Progenitor cell of endocrine pancreas (in vitro differentiated cells): ENCODE data around the gene NEU2. TPM values are rescaled to one million over a fixed set of nuclear protein-coding genes. Genes with fewer than 3 reads are reported as not detected.

Experiments used
- DNase-seq: peaks from one replicate; pipeline ENCODE4 v3.0.0; 2021; ENCODE audit warnings: low spot score; ENCODE audit not compliant: unreplicated experiment
- H3K27ac Mint-ChIP-seq: 2 replicates; pipeline ENCODE4 v1.8.0; 2021; ENCODE audit warnings: mild to moderate bottlenecking, moderate library complexity, mixed read lengths
- H3K27me3 Mint-ChIP-seq: 2 replicates; pipeline ENCODE4 v1.8.0; 2021; ENCODE audit warnings: mixed read lengths
- H3K36me3 Mint-ChIP-seq: 2 replicates; pipeline ENCODE4 v1.8.0; 2022; ENCODE audit warnings: mixed read lengths; ENCODE audit not compliant: insufficient read depth
- H3K4me1 Mint-ChIP-seq: 2 replicates; pipeline ENCODE4 v1.8.0; 2021; ENCODE audit warnings: low read depth, mixed read lengths
- H3K4me3 Mint-ChIP-seq: 2 replicates; pipeline ENCODE4 v1.8.0; 2021; ENCODE audit warnings: low read depth, mild to moderate bottlenecking, moderate library complexity, mixed read lengths
- H3K9me3 Mint-ChIP-seq: 2 replicates; pipeline ENCODE4 v1.8.0; 2021; ENCODE audit warnings: low read depth, mixed read lengths
- CTCF ChIP-seq: fragments of 200-600 bp; sonication (generic); IDR thresholded peaks from one replicate; pipeline ENCODE4 v1.5.0; 2021; ENCODE audit warnings: antibody characterized with exemption, mild to moderate bottlenecking; ENCODE audit not compliant: unreplicated experiment
- total RNA-seq: library from RNA; stranded (reverse); gene quantifications from 2 replicates; pipeline ENCODE4 v1.2.1, GENCODE V29; 2021

The NEU2 gene
- total RNA-seq, 1 donor from 2014 or later = not detected

- no peaks in the 10 kb centered on the region for H3K4me1 Mint-ChIP-seq
- H3K4me3 Mint-ChIP-seq = no peak overlapping the region
- no peak overlapping the region for H3K27ac Mint-ChIP-seq
- H3K9me3 Mint-ChIP-seq = peaks cover 7% of the 10 kb centered on the region
- no peaks in the 10 kb centered on the region for H3K36me3 Mint-ChIP-seq
- no peak for DNase-seq
- peaks cover 8% of the 10 kb centered on the region for H3K27me3 Mint-ChIP-seq
- no peak for TF ChIP-seq CTCF
Measured at GRCh38 chr2:233068762-233069418, 36.4 kb downstream of the NEU2 start.

- DNase-seq = no peak
- Mint-ChIP-seq H3K9me3 (peaks cover 7% of the 10 kb centered on the region), H3K36me3 (no peaks in the 10 kb centered on the region), H3K4me1 (no peaks in the 10 kb centered on the region), H3K4me3 (no peak overlapping the region), H3K27me3 (peaks cover 8% of the 10 kb centered on the region), H3K27ac (no peak overlapping the region)
- no peak for TF ChIP-seq CTCF
Measured at GRCh38 chr2:233072838-233073237, 40.4 kb downstream of the NEU2 start.

GRCh38 chr2:233074106-233074505 lies 41.6 kb downstream of the NEU2 start:
- DNase-seq = no peak
- Mint-ChIP-seq H3K27ac (no peak overlapping the region), H3K4me1 (no peaks in the 10 kb centered on the region), H3K9me3 (peaks cover 7% of the 10 kb centered on the region), H3K27me3 (peaks cover 3% of the 10 kb centered on the region), H3K4me3 (no peak overlapping the region), H3K36me3 (no peaks in the 10 kb centered on the region)
- no peak for TF ChIP-seq CTCF

- peaks cover 9% of the 10 kb centered on the region for H3K27me3 Mint-ChIP-seq
- H3K4me3 Mint-ChIP-seq = no peak overlapping the region
- no peak for TF ChIP-seq CTCF
- H3K4me1 Mint-ChIP-seq = no peaks in the 10 kb centered on the region
- H3K9me3 Mint-ChIP-seq = peaks cover 7% of the 10 kb centered on the region
- no peaks in the 10 kb centered on the region for H3K36me3 Mint-ChIP-seq
- H3K27ac Mint-ChIP-seq = no peak overlapping the region
- DNase-seq = no peak
Measured at GRCh38 chr2:233075141-233075965, 42.9 kb downstream of the NEU2 start.

- Mint-ChIP-seq H3K4me1 (no peaks in the 10 kb centered on the region), H3K36me3 (no peaks in the 10 kb centered on the region), H3K4me3 (no peak overlapping the region), H3K9me3 (peaks cover 7% of the 10 kb centered on the region), H3K27ac (no peak overlapping the region), H3K27me3 (peaks cover 12% of the 10 kb centered on the region)
- no peak for TF ChIP-seq CTCF
- DNase-seq = no peak
Measured at GRCh38 chr2:233075966-233076339, 43.5 kb downstream of the NEU2 start.
